ENCODE measurements around the gene SIGLEC1. TPM values are rescaled to one million over a fixed set of nuclear protein-coding genes. Genes with fewer than 3 reads are reported as not detected.

SIGLEC1 gene
- total and polyA plus RNA-seq, 2 of the 8 experiments (the other 6 are each of a cell fraction or from before 2014, with no cell fraction given), result 0.02 TPM; not detected in 1

- TF ChIP-seq, protein P1, sequence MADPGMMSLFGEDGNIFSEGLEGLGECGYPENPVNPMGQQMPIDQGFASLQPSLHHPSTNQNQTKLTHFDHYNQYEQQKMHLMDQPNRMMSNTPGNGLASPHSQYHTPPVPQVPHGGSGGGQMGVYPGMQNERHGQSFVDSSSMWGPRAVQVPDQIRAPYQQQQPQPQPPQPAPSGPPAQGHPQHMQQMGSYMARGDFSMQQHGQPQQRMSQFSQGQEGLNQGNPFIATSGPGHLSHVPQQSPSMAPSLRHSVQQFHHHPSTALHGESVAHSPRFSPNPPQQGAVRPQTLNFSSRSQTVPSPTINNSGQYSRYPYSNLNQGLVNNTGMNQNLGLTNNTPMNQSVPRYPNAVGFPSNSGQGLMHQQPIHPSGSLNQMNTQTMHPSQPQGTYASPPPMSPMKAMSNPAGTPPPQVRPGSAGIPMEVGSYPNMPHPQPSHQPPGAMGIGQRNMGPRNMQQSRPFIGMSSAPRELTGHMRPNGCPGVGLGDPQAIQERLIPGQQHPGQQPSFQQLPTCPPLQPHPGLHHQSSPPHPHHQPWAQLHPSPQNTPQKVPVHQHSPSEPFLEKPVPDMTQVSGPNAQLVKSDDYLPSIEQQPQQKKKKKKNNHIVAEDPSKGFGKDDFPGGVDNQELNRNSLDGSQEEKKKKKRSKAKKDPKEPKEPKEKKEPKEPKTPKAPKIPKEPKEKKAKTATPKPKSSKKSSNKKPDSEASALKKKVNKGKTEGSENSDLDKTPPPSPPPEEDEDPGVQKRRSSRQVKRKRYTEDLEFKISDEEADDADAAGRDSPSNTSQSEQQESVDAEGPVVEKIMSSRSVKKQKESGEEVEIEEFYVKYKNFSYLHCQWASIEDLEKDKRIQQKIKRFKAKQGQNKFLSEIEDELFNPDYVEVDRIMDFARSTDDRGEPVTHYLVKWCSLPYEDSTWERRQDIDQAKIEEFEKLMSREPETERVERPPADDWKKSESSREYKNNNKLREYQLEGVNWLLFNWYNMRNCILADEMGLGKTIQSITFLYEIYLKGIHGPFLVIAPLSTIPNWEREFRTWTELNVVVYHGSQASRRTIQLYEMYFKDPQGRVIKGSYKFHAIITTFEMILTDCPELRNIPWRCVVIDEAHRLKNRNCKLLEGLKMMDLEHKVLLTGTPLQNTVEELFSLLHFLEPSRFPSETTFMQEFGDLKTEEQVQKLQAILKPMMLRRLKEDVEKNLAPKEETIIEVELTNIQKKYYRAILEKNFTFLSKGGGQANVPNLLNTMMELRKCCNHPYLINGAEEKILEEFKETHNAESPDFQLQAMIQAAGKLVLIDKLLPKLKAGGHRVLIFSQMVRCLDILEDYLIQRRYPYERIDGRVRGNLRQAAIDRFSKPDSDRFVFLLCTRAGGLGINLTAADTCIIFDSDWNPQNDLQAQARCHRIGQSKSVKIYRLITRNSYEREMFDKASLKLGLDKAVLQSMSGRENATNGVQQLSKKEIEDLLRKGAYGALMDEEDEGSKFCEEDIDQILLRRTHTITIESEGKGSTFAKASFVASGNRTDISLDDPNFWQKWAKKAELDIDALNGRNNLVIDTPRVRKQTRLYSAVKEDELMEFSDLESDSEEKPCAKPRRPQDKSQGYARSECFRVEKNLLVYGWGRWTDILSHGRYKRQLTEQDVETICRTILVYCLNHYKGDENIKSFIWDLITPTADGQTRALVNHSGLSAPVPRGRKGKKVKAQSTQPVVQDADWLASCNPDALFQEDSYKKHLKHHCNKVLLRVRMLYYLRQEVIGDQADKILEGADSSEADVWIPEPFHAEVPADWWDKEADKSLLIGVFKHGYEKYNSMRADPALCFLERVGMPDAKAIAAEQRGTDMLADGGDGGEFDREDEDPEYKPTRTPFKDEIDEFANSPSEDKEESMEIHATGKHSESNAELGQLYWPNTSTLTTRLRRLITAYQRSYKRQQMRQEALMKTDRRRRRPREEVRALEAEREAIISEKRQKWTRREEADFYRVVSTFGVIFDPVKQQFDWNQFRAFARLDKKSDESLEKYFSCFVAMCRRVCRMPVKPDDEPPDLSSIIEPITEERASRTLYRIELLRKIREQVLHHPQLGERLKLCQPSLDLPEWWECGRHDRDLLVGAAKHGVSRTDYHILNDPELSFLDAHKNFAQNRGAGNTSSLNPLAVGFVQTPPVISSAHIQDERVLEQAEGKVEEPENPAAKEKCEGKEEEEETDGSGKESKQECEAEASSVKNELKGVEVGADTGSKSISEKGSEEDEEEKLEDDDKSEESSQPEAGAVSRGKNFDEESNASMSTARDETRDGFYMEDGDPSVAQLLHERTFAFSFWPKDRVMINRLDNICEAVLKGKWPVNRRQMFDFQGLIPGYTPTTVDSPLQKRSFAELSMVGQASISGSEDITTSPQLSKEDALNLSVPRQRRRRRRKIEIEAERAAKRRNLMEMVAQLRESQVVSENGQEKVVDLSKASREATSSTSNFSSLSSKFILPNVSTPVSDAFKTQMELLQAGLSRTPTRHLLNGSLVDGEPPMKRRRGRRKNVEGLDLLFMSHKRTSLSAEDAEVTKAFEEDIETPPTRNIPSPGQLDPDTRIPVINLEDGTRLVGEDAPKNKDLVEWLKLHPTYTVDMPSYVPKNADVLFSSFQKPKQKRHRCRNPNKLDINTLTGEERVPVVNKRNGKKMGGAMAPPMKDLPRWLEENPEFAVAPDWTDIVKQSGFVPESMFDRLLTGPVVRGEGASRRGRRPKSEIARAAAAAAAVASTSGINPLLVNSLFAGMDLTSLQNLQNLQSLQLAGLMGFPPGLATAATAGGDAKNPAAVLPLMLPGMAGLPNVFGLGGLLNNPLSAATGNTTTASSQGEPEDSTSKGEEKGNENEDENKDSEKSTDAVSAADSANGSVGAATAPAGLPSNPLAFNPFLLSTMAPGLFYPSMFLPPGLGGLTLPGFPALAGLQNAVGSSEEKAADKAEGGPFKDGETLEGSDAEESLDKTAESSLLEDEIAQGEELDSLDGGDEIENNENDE (IDR thresholded peaks at IDR 0.05; ENCODE audit: insufficient replicate concordance, low read length), result no peak
- no peak for TF ChIP-seq RXRA (IDR thresholded peaks at IDR 0.05; ENCODE audit: insufficient read depth, low read depth, low read length)
- no peak for TF ChIP-seq SIRT6 (IDR thresholded peaks at IDR 0.05; ENCODE audit: low read length)
- TF ChIP-seq, protein P2, sequence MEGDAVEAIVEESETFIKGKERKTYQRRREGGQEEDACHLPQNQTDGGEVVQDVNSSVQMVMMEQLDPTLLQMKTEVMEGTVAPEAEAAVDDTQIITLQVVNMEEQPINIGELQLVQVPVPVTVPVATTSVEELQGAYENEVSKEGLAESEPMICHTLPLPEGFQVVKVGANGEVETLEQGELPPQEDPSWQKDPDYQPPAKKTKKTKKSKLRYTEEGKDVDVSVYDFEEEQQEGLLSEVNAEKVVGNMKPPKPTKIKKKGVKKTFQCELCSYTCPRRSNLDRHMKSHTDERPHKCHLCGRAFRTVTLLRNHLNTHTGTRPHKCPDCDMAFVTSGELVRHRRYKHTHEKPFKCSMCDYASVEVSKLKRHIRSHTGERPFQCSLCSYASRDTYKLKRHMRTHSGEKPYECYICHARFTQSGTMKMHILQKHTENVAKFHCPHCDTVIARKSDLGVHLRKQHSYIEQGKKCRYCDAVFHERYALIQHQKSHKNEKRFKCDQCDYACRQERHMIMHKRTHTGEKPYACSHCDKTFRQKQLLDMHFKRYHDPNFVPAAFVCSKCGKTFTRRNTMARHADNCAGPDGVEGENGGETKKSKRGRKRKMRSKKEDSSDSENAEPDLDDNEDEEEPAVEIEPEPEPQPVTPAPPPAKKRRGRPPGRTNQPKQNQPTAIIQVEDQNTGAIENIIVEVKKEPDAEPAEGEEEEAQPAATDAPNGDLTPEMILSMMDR (IDR thresholded peaks at IDR 0.05; ENCODE audit: control extremely low read depth in 1 of 3, insufficient read depth in 1 of 3, low read depth in 1 of 3, low read length in 3 of 3), result no peak
- no peak for TF ChIP-seq JUN (IDR thresholded peaks at IDR 0.05; ENCODE audit: low read depth, low read length)
- no peak for TF ChIP-seq BRCA1 (IDR thresholded peaks at IDR 0.05; ENCODE audit: low read depth, low read length)
- TF ChIP-seq, protein P3, sequence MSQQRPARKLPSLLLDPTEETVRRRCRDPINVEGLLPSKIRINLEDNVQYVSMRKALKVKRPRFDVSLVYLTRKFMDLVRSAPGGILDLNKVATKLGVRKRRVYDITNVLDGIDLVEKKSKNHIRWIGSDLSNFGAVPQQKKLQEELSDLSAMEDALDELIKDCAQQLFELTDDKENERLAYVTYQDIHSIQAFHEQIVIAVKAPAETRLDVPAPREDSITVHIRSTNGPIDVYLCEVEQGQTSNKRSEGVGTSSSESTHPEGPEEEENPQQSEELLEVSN (IDR thresholded peaks at IDR 0.05), result no peak
Measured at GRCh38 chr20:3755814-3756480, 43.5 kb upstream of the SIGLEC1 start (continued).

Measured in H1 (cell line).